H1 (cell line): ENCODE results near the gene TMSB10.

ENCODE experiments used
- CHD2 ChIP-seq: IDR thresholded peaks from 2 replicates; pipeline ENCODE4 v1.6.1; 2012; ENCODE audit warnings: low read length, improper control_type of control experiment
- CTCF ChIP-seq, 3 experiments: IDR thresholded peaks; 1 replicate in 2 of 3; 2 replicates in 1 of 3; pipeline versions ENCODE4 v1.5.1 to v1.6.1; 2011; ENCODE audit warnings: low read length in 3 of 3, mild to moderate bottlenecking in 3 of 3, inconsistent platforms in 2 of 3, low read depth in 1 of 3, moderate library complexity in 1 of 3; ENCODE audit not compliant: insufficient read depth in 1 of 3; ENCODE audit errors: control extremely low read depth in 1 of 3
- E2F6 ChIP-seq: IDR thresholded peaks from 2 replicates; pipeline ENCODE4 v1.6.1; 2012; ENCODE audit warnings: inconsistent platforms
- EZH2 ChIP-seq: fragments of 200-600 bp; sonication (generic); IDR thresholded peaks from 2 replicates; pipeline ENCODE4 v1.7.1; 2012; ENCODE audit warnings: low read depth, mild to moderate bottlenecking, moderate library complexity, low read length, inconsistent platforms; ENCODE audit not compliant: severe bottlenecking
- FOSL1 ChIP-seq: IDR thresholded peaks from 2 replicates; pipeline ENCODE4 v1.6.1; 2011; ENCODE audit warnings: mild to moderate bottlenecking, low read depth, low read length, moderate library complexity; ENCODE audit not compliant: insufficient read depth
- KDM5A ChIP-seq: fragments of 200-600 bp; IDR thresholded peaks from 2 replicates; pipeline ENCODE4 v1.7.1; 2012; ENCODE audit warnings: mild to moderate bottlenecking, low read length, inconsistent platforms, mixed read lengths
- POLR2A ChIP-seq, 2 experiments: IDR thresholded peaks; 1 replicate in 1 of 2; 2 replicates in 1 of 2; pipeline ENCODE4 v1.6.1; 2011; ENCODE audit warnings: low read depth in 2 of 2, low read length in 2 of 2, mild to moderate bottlenecking in 2 of 2; ENCODE audit errors: control extremely low read depth in 1 of 2
- POLR2AphosphoS5 ChIP-seq: IDR thresholded peaks from 2 replicates; pipeline ENCODE4 v1.6.1; 2011; ENCODE audit warnings: low read depth, low read length
- RFX5 ChIP-seq: IDR thresholded peaks from 2 replicates; pipeline ENCODE4 v1.6.1; 2011; ENCODE audit warnings: low read depth, low read length, improper control_type of control experiment, borderline replicate concordance
- TAF7 ChIP-seq: optimal IDR thresholded peaks from 2 replicates; pipeline ENCODE3; 2011; ENCODE audit warnings: low read depth, mild to moderate bottlenecking, inconsistent platforms, low read length, moderate library complexity, borderline replicate concordance
- TBP ChIP-seq: IDR thresholded peaks from 2 replicates; pipeline ENCODE4 v1.6.1; 2011; ENCODE audit warnings: low read depth, low read length, improper control_type of control experiment
- YY1 ChIP-seq: IDR thresholded peaks from 2 replicates; pipeline ENCODE4 v1.6.1; 2011; ENCODE audit warnings: low read depth, mild to moderate bottlenecking, low read length

- TF ChIP-seq CHD2 = no peak
- no peak for TF ChIP-seq RFX5
- no peak for TF ChIP-seq POLR2AphosphoS5
- TF ChIP-seq TBP = no peak
- no peak for TF ChIP-seq CTCF (IDR thresholded peaks at IDR 0.05; ENCODE audit: control extremely low read depth in 1 of 3, insufficient read depth in 1 of 3, low read depth in 1 of 3, low read length in 3 of 3)
- TF ChIP-seq KDM5A = no peak
- no peak for TF ChIP-seq POLR2A (IDR thresholded peaks at IDR 0.05; ENCODE audit: control extremely low read depth in 1 of 2, low read depth in 2 of 2, low read length in 2 of 2)
- TF ChIP-seq FOSL1 = no peak
- TF ChIP-seq TAF7 = no peak
- no peak for TF ChIP-seq E2F6
- no peak for TF ChIP-seq YY1
- no peak for TF ChIP-seq EZH2
Measured at GRCh38 chr2:84862006-84862405, 43.5 kb upstream of the TMSB10 start.
